GM12874 (cell line): ENCODE data around the gene MRPL58.

ENCODE experiments used
- CTCF ChIP-seq: IDR thresholded peaks from 2 replicates; pipeline ENCODE4 v1.5.1; 2011; ENCODE audit warnings: low read depth, mild to moderate bottlenecking, control low read depth, low read length, moderate library complexity; ENCODE audit not compliant: insufficient read depth

Gene MRPL58

GRCh38 chr17:75069783-75070182 is 57.3 kb downstream of the MRPL58 start:
- TF ChIP-seq CTCF: 0 out of 2 replicates have a peak, but pooled peaks have one; percentile 25
